Measurements from ENCODE around the gene PCGF3.
A peak's percentile ranks its signal among the peaks of the same experiment; 100 is the strongest.
"Not testable (repeated sequence)": the region's sequence is repeated elsewhere in the genome, so short reads cannot be mapped to it uniquely, and the experiment has no call there.

PCGF3 gene

GRCh38 chr4:742742-743311, 37.2 kb downstream of the PCGF3 start:
- DNase-seq (ENCODE audit: low read depth), result peak; percentile 73

GRCh38 chr4:743463-744211, 38.0 kb downstream of the PCGF3 start:
- DNase-seq (ENCODE audit: low read depth), result no peak

GRCh38 chr4:744212-744841, 38.7 kb downstream of the PCGF3 start:
- DNase-seq (ENCODE audit: low read depth), result no peak

DNA sequence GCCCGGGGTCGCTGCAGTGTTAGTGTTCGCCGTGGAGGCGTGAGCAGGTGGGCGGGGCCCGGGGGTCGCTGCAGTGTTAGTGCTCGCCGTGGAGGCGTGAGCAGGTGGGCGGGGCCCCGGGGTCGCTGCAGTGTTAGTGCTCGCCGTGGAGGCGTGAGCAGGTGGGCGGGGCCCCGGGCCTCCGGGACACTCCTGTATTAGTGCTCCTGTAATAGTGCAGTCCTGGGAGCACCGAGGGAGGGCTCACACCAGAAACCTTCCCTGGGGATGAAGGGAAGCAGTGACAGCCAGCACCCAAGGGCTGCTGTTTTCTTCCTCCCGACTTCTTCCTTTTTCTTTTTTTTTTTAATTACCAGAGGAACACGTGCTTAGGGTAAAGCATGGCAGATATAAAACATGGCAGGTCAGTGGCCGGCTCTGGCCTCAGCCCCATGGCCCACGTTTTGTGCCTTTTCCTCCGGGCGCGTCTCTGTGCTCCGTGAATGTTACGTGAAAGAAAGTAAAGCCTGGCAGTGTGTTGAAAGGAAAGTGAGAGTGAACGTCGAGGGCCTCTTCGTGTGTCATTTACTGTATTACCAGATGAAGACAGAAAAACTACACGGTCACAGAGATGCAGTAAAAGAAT, 42.0 kb downstream of the PCGF3 start:
- no peak for DNase-seq (ENCODE audit: low read depth)

- DNase-seq (ENCODE audit: low read depth), result no peak
Measured at GRCh38 chr4:748461-748860, 42.8 kb downstream of the PCGF3 start.

DNA sequence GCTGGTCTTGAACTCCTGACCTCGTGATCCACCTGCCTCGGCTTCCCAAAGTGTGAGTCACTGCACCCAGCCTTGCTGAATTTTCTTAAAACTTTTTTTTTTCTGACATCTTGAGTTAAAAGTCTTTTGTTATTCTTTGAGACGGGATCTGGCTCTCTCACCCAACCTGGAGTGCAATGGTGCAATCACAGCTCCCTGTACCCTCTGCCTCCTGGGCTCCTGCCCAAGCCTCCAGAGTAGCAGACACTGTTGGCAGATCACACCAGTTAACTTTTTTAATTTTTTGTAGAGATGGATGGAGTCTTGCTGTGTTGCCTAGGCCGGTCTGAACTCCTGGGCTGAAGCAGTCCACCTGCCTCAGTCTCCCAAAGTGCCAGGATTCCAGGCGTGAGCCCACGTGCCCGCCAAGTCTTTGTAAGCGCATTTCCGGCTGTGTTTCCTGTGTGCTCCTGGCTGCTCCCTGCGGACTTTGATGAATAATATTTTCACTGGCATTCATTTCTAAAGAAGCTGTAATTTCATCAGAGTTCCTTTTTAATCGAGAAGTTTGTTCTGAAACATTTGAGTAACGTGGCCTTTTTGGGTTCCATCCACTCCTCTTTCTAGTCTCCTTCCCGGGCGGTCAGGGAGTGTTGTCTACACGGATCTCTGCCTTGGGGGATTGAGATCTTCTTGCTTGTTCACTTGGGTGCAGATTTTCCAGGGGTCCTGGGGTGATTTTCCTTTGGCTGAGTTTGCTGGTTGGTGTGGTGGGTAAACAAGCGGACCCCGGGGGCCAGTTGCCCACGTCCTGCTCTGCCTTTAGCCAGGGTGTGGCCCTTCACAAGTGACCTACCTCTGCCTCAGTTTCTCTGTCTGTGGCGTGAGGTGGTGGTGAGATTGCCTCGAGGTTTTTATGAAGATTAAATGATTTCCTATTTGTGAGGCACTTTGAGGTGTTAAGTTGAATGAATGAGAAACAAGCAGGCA, 44.4 kb downstream of the PCGF3 start:
- no peak for DNase-seq (ENCODE audit: low read depth)

GRCh38 chr4:751676-752075, 46.0 kb downstream of the PCGF3 start:
- DNase-seq (ENCODE audit: low read depth), result no peak

- no peak for DNase-seq (ENCODE audit: low read depth)
Measured at GRCh38 chr4:752196-752861, 46.7 kb downstream of the PCGF3 start.

- not testable (repeated sequence) for DNase-seq (ENCODE audit: low read depth)
Measured at GRCh38 chr4:753186-753585, 47.6 kb downstream of the PCGF3 start.

DNA sequence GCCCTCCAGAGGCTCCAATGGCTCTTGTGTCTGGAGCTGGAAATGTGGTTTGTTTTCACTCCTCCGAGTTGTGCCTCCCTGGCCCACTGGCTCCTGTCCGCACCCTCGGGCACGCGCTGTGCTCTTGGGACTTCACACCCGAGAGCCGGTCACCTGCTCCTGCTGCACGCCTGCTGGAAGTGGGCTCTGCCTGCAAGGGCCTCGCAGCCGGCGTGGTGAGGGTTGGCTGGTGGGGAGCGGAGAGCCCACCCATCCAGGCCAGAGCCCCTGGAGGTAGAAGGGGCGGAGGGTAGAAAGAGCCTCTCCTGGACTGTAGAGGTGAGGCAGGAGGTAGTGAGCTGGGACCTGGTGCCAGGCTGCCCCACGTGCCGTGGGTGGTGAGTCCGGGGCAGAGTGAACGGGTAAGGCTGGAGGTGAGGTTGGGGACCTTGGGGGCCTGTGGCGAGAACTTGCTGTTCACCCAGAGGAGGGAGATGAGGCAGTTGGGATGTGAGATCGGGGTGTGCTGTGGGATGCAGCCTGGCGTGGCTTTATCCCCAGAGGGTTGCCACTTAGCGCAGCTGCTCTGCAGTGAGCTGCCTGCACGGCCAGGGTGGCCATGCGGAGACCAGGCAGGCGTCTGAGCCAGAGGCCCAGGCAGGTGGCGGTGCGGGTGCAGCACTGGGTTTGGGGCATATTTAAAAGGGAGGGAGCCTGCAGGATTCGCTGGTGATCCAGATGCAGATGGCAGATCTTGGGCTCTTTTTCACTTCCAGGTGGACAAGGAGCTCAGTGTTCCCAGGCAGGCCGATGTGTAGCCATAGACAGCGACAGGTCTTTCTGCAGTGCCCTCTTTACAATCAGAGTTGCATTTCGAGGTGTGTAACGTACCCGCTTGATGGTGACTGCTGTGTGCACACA, 48.8 kb downstream of the PCGF3 start:
- no peak for DNase-seq (ENCODE audit: low read depth)

DNA sequence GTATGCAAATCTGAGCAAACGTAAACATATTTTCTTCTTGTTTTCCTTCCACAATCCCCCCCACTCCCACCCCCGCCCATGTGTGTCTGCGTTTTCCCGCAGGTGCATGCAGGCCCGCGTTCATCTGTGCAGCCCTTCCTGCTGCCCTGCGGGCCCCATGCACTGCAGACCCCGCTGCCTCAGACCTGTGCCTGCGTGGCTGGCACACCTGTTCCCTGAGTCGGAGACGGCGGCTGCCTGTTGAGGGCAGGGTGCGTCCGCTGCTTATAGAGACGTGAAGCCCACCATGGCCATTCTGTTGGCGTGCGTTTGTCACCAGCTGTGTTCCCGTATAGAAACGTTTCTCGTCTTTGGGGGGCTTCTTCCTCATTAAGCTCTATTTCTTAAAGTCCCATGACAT, 51.5 kb downstream of the PCGF3 start:
- no peak for DNase-seq (ENCODE audit: low read depth)

GRCh38 chr4:759810-760209, 54.2 kb downstream of the PCGF3 start:
- not testable (repeated sequence) for DNase-seq (ENCODE audit: low read depth)

DNA sequence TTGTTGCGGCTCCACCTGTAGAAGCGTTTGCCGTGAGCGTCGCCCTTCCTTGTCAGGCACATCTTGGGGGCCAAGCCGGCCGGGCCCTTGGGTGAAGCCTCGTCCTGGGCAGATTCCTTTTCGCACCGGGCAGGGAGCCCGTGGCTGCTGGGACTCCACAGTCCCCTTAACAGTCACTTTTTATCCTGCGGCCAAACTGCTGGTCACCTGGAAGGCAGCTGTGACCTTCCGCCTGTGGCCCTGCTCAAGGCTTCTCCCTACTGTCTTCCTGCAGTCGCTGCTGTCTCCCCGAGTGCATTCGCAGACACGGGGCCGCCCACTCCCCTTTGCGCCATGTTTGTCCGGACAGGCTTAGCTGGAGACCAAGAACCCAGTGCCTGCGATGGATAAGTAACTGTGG, 55.0 kb downstream of the PCGF3 start:
- no peak for DNase-seq (ENCODE audit: low read depth)

DNA sequence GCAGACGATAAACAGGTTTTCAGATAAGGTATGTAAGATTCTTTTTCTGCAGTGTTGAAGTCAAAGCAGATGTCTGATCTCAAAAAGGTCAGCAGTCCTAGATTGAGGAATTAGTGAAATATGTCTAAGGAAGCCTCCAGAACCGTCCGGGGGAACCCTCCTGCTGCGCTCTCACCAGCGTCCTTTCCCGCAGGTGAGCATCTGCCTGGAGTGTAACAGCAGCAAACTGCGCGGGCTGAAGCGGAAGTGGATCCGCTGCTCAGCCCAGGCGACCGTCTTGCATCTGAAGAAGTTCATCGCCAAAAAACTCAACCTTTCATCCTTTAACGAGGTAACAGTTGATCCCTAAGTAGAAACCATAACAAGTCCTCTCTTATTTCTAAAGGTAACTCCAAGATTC, 55.5 kb downstream of the PCGF3 start:
- no peak for DNase-seq (ENCODE audit: low read depth)

DNA sequence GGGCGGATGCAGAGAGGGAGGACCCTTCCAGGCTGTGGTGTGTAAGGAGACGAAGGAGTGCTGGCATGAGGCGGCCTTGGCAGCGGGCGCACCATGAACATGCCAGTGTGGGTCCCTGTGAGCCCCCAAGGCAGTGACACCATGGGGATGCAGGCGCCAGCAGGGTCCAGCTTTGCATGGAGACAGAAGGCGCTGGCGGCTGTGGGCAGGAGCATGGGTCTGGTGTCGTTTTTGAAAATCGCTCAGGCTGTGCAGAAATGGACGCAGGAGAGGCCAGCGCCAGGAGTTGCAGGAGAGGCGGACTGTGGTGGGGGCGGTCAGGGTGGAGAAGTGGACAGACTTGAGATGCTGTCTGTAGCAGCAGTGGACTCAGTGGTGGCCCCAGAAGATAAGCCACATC, 56.1 kb downstream of the PCGF3 start:
- DNase-seq (ENCODE audit: low read depth), result no peak

- DNase-seq (ENCODE audit: low read depth), result no peak
Measured at GRCh38 chr4:762211-763190, 56.9 kb downstream of the PCGF3 start.

DNA sequence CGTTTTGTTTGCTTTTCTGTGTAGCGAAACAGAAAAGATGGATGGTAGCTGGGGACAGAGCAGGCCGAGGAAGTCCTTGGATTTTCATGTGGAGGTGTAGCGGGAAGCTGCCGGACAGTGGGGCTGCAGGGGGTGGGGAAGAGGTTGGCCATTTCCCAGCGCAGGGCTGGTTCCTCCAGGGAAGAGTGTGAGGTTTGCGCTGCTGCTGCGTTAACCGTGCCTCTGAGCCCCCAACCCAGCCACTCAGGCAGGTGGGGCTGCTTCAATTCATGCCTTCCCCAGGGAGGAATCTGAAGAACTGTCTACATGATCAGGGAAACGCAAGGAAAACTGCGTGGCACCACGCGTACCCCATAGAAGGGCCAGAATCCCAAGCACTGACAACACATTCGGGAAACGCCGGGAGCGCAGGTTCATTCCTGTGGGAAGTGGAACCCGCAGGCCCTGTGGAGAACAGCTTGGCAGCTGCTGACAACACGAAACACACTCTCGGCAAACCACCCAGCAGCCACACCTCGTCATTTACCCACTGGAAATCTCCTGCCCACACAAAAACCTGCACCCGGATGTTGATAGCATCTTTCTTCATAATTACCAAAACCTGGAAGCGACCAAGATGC, 57.7 kb downstream of the PCGF3 start:
- DNase-seq (ENCODE audit: low read depth), result no peak

DNA sequence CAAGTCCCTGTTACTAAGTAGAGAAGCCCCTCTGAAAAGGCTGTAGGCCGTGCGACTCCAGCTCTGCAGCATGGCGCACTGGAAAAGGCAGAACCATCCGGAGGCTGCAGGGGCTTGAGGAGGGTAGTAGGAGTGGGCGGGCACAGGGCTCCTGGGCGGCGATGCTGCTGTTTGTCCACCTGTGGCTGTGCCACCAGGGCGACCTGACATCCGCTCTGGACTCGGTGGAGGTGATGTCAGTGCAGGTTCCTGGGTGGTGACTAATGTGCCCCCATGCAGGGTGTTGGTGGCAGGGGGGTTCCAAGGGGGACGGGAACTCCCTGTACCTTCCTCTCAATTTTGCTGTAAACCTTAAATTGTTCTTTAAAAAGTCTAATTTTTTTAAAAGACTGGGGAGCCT, 58.3 kb downstream of the PCGF3 start:
- no peak for DNase-seq (ENCODE audit: low read depth)
